LHCN-M2 (cell line): Measurements from ENCODE around the gene AMDHD2. TPM values are rescaled to one million over a fixed set of nuclear protein-coding genes. Genes with fewer than 3 reads are reported as not detected.

Experiments used
- DNase-seq: peaks from one replicate; pipeline ENCODE4 v3.0.0-alpha.2; 2012; ENCODE audit warnings: low read depth
- total RNA-seq: library from RNA; depleted of rRNA; stranded (reverse); fragments of >200 nt; gene quantifications from 2 replicates; pipeline ENCODE4 v1.2.3, GENCODE V29; 2014

The AMDHD2 gene
- total RNA-seq, 1 experiment from 2014 or later, result 54.6 TPM

DNA sequence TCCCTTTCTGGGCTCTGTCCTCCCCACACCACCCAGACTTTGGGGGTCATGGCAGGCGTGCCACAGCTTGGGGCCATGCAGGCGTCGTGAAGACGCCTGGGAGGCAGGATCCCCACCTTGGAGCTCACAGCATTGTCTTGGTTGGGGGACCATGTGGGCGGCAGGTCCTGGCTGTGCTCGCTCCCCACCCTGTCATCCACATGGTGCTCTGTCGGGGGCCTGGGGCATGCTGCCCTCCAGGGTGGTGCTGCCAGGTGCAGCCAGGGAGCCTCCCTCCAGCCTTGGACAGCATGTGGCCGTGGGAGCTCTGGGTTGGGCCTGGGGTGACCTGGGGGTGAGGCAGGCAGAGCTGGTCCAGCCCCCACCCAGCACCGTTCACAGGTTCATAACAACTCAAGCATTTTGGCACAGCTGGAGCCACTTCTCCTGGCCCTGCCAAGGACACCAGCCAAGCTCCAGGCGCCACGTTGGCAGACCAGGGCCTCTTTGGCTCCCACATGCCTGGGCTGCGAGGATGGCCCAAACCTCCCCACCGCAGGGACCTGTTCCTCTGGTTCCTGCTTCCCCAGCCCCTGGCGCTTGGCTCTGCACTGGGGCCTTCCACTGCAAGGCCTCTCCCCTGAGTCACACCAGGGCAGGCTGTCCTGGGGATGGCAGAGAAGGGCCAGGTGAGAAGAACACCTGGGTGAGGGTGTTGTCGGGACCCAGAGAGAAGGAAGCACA is 21.5 kb upstream of the AMDHD2 start:
- DNase-seq, result no peak

DNA sequence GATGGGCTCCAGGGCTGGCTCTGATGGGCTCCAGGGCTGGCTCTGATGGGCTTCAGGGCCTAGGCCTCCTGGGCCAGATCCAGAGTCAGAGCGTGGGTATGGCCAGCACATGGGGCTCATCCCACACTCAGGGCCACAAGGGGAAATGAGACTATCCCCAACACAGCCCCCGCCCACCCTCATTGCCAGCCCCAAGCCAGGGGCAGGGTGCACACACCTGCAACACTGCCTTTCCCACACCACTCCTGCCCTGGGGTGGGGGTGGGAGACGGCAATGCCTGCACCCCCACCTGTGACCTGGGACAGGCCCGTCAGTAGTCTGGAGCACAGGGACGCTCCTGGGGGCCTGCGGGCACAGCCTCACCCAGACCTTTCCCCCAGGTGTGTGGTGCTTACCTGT is 20.7 kb upstream of the AMDHD2 start:
- DNase-seq, result no peak

DNA sequence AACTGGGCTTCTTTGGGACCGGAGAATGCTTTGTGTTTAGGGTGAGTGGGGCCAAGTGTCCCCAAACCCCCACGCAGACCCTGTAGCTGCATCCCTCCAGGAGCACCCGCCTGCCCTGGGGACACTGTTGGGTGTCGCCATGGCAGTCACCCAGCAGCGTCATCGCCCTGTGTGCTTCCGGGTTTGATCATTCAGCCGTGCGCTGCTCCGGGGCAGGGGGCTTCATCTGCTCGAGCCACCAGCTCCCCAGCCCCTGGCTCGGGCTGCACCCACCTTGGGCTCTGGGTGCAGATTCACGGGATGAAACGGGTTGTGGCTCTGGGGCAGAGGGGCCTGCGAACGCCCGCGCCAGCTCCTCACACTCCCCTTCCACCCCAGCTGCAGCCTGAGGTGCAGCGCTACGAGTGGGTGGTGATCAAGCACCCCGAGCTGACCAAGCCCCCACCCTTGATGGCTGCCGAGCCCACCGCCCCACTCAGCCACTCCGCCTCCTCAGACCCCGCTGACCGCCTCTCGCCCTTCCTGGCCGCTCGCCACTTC is 20.2 kb upstream of the AMDHD2 start:
- DNase-seq, result no peak

DNA sequence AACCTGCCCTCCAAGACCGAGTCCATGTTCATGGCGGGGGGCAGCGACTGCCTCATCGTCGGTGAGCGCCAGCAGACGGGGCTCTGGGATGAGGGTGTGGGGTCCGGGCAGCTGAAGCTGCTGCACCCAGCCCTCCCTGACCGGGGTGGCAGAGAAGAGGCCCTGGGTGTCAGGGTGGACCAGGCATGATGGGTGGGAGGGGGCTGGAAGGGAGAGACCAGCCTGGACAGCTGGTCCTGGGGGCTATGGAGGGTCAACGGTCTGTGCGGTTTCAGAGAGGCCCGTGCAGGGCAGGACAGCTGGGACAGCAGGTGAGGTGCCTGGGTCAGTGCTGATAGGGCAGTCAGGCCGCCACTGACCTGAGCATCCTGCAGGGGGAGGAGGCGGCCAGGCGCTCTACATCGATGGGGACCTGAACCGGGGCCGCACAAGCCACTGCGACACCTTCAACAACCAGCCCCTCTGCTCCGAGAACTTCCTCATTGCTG is 19.7 kb upstream of the AMDHD2 start:
- DNase-seq, result no peak

DNA sequence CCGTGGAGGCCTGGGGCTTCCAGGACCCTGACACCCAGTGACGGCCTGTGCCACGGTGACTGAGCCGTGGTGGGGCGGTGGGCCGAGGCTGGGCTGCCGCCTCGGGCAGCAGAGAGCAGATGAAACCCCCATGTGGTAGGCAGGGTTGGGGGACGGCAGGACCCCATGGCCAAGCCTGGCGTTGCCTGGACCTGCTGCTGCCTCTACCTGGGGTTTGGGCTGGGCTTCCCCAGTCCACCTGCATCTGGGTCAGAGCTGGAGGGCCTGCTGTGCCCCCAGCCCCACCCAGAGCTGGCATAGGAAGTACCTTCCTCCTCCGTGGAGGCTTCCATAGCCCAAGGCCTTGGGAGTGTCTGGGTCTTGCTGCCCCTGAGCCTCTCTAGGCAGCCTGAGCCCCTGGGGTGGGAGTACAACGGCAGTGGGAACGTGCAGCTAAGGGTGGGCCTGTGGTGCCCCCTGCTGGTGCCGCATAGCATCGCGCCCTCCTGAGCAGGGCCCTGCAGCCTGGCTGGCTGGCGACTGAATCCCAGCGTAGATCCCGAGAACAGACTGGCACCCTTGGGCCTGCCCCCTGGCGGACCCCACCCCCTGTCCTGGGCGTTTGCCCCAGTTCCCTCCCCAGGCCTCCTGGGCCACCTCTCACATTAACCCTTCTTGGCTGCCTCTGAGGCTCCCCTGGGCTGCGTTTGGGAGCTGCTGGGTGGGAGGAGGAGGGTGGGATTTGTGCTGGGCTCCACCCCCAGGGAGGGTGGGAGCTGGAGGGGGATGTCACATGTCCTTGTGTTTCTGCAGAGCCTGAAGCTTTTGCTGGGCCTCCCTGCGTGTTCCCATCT is 19.0 kb upstream of the AMDHD2 start:
- DNase-seq, result peak; percentile 57

DNA sequence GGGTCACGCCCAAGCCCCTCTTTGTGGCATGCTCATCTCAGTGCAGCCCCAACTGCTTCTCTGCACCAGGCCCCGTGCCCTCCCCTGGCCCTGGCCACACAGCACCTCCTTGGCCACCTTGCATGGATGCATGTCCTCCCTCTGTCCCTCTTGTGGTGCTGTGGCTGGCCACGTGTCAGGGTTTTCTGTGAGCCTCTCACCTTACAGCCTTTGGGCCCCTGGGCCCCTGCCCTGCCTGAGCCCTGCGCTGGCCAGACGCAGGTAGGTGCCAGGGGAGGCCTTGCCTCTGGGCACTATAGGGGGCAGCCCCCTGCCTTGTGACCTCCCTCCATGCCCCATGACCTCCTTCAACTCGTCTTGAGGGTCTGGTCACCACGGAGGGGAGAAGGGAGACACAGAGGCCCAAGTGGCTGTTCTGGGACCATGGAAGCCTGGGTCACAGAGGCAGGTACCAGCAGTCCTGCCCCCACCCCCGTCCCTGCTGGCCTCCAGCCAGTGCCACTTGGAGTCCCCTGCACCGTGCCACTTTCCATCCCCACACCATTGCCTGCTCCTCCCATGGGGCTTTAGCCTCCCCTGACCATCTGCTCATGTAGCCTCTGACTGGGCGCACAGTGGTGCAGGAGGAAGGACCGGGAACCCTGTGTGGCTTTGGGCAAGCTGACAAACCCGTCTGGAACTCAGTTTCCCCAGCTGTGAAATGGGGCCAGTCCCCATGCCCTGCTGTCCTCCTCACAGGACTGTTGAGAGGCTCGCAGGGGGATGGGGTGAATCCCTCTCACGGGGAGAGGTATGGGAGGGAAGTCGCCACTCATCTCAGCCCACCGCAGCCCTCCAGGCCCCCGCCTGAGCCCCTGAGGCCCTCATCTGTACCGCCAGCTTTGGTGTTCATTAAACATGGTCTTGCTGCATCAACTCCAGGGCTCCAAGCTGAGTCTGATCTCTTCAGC is 17.9 kb upstream of the AMDHD2 start:
- no peak for DNase-seq

DNA sequence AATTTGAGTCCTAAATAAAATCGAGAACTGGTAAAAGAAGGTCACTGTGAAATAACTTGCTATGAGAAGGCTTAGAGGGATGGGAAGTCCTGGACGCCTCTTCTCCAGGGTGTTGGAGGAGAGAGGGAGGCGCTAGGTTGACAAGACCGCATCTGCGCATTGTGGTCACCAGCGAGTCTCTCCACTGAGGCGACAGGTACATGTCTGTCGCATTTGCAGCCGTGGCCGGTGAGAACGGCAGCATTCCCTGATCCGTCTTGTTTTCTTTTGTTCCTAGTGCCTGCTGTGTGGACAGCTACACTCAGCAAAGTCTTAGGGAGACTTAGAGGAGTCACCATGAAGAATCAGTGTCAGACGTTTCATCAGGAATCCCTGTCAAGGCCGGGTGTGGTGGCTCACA is 14.5 kb upstream of the AMDHD2 start:
- DNase-seq, result no peak

DNA sequence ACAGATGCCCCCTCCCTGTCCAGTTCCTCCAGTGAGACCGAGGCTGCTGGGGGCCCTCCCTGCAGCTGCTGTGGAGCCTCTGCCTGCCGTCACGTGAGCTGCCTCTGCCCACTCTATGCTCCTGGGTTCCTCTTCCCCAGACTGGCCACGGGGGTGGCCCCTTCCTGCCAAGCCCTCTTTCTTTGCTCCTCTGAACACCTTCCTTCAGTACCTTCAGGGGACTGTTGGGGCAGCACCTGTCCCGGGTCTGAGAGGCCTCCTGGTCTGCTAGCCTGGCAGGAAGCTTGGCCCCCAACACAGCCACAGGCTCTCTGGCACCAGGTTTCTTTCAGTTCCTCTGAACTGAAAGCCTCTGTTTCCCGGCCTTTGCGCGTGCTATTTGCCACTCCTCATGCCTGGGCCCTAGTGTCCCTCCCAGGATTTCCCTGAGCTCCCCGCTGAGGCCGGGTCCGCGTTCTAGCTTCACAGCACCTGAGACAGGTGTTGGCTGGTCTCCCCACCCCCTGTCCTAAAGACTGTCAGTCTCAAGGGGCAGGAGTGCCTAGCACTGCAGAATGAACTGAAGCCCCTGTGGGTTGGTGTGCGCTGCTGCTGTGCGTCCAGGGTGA is 13.0 kb upstream of the AMDHD2 start:
- no peak for DNase-seq

DNA sequence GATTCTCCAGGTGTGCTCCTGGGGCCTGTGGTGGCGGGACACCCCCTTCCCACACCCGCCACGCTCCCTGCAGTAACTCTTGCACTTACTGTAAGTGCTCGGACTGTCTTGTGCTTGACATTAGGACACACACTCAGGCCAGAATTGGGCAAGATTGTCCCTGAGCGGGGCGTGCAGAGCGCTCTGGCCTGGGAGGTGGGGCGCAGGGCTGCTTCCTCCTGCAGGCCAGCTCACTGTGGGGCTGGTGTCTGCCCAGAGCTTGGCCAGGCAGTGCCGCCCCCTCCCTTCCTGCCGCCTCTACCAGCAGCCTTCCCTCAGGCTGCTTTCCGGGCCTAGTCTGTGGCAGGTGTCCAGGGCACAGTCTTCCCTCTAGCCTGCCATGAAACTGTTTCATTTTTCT is 12.5 kb upstream of the AMDHD2 start:
- DNase-seq, result no peak

DNA sequence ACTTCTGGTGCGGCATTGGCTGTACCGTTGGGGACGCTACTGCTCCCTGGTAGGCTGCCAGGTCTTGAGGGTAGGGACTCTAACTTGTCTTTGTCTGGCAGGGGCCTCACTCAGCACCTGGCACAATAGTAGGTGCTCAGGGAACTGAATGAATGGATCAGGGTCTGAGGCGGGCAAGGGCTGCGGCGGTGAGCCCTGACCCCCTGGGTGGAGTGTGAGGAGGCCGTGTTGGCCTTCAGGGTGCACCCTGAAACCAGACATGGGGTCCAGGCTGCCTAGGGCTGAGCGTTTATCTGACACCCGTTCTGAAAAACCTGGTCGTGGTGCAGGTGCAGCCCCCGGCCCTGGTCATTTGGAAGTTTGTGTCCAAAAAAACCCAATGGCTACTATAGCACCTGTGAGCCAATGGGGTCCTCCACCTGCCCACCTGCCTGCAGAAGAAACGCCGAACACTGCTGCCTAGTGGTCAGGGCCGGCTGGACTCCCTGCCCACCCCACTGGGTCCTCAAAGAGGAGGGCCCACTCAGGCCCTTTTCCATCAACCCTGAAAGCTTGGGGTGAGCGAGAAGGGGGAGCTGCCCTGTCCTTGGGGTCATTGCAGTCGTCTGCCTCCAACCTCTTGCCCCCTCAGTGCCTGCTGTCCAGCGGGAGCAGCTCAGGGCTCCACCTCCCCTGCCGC is 11.3 kb upstream of the AMDHD2 start:
- no peak for DNase-seq

DNA sequence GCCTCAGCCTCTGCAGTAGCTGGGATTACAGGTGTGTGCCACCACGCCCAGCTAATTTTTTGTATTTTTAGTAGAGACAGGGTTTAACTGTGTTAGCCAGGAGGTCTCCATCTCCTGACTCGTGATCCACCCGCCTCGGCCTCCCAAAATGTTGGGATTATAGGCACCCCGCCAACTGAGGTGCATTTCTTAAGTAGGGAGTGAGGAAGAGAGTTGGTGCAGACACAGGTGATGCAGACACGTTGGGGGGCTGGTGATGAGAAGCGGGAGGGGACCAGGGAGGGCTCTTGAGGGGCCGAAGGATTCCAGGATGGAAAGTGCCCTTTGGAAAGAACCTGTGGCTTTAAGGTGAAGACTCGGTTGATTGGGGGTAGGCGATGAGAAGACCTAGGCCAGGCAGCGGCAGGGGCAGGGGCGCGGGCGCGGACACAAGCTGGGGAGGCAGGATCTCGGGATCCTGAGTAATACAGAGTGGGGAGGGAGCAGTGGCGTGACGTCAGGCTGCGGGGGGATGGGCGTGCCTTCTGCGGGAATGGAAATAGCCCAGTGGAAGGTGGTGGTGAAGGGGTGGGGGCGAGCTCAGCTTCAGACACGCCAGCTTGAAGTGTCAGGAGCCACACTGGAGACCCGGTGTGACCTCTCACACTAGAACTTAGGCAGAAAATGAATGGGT is 8.9 kb upstream of the AMDHD2 start:
- DNase-seq, result peak; percentile 37

DNA sequence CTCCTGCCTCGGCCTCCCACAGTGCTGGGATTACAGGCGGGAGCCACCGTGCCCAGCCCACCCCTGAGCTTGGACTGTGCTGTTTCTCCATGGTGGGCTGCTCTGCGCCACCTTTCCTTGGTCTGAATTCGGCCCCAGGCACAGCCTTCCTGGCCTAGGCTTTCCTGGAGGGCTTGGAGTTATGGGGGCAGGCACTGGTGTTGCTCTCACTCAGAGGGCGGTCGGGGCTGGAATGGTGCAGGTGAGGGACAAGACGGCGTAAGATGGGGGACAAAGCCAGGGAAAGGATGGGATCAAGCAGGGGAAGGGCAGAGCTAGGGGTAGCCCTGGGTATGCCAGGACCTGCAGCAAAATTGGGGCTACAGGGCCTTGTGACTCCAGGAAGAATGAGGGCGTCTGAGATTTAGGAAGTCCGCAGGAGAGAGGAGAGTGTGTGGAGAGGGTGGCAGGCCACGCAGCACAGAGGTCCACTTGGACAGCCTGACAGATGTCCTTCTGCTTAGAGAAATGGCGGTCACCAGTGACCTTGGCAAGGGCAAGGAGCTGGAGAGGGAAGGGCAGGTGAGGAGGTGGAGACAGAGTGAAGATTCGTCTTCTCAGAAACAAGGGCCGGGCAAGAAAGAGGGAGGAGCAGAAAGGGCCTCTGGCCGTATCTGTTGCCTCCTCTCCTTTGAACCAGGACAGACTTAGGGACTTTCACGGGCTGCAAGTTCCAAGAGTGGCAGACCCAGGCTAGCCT is 8.0 kb upstream of the AMDHD2 start:
- no peak for DNase-seq

DNA sequence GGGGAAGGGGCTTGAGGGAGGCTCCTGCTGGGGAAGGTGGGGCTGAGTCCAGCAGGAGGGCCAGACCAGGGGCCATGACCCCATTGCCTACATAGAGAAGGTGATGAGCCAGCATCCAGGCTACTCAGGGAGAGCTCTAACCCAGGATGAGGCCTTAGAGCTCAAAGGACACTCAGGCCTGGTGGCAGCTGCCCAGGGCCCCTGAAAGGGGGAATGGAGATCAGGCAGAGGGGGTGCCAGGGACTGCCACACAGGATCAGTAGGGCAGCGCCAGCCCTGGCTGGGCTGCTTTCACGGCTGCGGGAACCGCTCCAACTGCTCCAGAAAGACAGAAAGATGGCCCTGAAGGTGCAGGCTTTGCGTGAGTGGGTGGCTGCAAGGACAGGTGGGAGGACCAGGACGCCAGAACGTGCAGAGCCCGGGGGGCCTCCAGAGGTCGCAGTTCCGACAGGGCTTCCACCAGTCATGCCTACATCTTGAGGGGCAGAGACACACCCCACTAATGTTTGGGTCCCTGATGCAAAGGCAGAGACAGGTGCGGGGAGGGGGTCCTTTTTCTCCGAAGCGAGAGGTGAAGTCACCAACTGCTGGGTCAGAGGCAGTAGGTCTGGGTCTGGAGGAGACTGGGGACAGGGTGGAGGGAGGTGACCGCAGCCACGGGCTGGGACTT is 7.3 kb upstream of the AMDHD2 start:
- no peak for DNase-seq

DNA sequence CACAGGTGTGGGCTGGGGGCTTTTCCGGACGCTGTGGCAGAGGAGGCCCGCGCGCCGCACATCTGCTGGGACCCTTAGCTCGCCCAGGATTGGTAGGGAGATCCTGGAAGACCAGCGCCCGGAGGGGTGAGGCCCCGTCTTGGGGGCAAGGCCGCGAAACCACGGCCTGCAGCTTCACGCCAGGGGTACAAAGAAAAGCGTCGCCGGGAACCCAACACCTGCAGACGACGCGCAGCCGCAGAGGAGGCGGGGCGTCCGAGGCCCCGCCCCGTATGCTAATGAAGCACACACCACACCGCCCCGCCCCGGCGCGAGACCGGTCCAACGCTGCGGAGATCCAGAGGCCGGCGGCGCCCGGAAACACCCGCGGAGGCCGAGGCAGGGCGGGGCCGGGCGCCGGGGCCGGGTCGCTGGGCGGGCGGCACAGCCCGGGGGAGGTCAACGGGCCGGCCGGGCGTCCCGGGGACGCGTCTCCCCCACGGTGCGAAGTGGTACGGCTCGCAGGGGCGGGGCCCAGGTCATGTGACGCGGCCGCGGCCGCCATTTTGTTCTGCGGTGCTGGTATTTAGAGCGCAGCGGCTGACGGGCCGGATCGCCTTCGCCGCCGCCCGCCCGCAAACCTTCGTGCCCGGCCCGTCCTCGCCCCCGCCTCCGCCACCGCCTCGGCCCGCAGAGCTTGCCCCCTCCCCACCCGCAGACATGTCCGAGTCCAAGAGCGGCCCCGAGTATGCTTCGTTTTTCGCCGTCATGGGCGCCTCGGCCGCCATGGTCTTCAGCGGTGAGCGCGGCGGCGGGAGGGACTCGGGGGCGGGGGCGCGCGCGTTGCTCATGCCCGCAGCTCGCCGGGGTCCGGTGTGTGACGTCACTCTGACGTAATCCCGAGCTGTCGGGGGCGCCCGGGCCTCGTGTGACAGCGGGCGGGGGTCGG is 6.5 kb upstream of the AMDHD2 start, which contains the start of gene ATP6V0C:
Gene ATP6V0C, plus strand, starts transcription at position 548 of the 928 bp plus-strand sequence. Its CDS starts 152 bp downstream, at position 700.
- DNase-seq, result peak; percentile 76

DNA sequence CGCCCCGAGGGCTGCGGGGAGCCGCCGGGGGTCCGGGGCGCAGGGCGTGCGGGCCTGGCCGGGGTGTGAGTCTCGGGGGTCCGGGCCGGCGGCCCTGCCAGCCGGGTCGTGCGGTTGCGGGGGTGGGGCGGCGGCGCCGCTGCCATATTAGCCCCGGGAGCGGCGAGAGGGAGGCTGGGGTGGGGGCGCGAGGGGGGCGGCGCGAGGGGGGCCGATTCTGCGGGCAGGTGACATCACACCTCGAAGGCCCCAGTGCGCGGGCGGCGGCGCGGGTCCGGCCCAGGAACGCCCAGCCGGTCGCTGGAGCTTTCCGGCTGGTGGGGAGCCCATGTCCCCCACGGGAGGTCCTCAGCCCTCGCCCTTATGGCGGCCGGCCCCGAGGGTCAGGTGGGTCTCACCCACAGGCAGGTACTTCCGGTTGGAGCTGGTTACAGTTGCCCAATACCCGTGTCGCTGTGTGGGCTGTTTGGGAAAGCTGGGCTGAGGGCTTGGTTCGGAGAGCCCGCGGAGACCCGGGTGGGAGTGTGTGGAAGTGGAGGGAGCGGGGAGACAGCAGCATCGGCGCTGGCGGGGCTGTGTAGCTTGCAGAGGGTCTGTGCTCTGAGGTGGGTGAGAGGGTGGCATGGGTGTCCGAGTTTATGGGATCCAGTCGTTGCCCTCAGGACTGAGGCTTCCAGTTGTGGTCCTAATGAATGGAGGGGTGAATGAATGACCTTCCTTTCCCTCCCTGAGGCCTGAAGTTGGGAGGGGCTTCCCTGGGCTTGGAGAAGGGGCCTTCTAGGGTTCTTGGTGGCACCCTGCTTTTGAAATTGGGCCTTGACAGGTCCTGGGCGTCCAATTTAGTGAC is 5.6 kb upstream of the AMDHD2 start:
- no peak for DNase-seq

DNA sequence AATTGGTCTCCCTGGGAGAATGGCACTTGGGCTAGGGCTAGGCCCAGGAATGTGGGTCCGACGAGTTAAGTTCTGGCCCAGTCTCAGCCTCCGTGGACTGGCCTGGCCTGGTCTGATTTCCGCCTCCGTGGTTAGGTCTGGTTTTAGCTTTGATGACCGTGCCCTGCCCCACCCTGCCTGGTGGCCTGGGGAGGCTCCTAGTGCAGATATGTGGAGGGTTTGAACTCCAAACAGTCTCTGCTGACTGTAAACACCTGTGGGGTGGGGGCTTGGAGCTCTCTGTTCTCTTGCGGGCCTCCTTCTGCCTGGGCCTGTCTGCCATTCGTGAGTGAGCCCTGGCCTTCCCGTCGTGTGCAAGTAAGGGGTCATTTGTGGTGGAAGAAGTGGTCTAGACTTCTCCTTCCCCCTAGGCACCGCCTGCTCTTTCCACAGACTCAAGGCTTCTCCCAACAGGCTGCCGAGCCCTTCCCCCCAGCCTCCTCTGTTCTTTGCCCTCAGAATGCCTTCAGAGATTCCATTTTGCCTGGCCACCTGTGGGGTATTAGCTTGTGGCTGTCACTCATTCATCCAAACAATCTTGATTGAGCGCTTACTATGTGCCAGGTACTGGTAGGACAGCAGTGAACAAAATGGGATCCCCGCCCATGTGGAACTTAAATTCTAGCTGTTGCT is 4.9 kb upstream of the AMDHD2 start:
- no peak for DNase-seq
